HG02973 (cell line): Measurements from ENCODE around the gene AGBL5.

ENCODE experiments used
- ATAC-seq: cut with Tn5 transposase; IDR thresholded peaks from one replicate; pipeline ENCODE4 v1.9.1; 2021; ENCODE audit warnings: moderate library complexity; ENCODE audit not compliant: unreplicated experiment

AGBL5 gene, protein sequence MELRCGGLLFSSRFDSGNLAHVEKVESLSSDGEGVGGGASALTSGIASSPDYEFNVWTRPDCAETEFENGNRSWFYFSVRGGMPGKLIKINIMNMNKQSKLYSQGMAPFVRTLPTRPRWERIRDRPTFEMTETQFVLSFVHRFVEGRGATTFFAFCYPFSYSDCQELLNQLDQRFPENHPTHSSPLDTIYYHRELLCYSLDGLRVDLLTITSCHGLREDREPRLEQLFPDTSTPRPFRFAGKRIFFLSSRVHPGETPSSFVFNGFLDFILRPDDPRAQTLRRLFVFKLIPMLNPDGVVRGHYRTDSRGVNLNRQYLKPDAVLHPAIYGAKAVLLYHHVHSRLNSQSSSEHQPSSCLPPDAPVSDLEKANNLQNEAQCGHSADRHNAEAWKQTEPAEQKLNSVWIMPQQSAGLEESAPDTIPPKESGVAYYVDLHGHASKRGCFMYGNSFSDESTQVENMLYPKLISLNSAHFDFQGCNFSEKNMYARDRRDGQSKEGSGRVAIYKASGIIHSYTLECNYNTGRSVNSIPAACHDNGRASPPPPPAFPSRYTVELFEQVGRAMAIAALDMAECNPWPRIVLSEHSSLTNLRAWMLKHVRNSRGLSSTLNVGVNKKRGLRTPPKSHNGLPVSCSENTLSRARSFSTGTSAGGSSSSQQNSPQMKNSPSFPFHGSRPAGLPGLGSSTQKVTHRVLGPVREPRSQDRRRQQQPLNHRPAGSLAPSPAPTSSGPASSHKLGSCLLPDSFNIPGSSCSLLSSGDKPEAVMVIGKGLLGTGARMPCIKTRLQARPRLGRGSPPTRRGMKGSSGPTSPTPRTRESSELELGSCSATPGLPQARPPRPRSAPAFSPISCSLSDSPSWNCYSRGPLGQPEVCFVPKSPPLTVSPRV

GRCh38 chr2:27050996-27051901 is at the start of gene AGBL5:
Gene AGBL5 (plus strand): TSS chr2:27051668. CDS start chr2:27052959, 1,291 bp downstream.
- ATAC-seq: peak; percentile 55

- no peak for ATAC-seq
Measured at GRCh38 chr2:27001950-27002349, 49.5 kb upstream of the AGBL5 start.

- ATAC-seq: no peak
Measured at GRCh38 chr2:27003007-27003406, 48.5 kb upstream of the AGBL5 start.

DNA sequence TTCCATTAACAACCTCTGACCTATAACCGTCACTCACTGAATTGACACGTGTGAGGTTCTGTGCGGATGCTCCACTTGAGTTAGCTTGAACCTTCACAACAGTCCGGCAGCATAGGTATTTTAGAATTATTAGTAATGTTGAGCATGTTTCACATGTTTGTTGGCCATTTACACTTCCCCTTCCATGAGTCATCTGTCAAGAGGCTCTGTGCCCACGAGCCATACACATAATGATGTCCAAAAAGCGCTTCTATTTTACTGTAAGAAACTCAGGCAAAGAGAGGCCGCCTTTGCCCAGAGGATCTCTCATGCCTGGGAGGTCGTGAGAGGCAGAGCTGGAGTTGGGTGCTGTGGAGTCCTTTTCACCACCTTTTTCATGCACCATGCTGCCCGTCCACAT is 47.6 kb upstream of the AGBL5 start:
- no peak for ATAC-seq

- no peak for ATAC-seq
Measured at GRCh38 chr2:27006602-27007415, 44.7 kb upstream of the AGBL5 start.

- ATAC-seq: no peak
Measured at GRCh38 chr2:27007416-27008374, 43.8 kb upstream of the AGBL5 start.

- no peak for ATAC-seq
Measured at GRCh38 chr2:27008678-27009077, 42.8 kb upstream of the AGBL5 start.

DNA sequence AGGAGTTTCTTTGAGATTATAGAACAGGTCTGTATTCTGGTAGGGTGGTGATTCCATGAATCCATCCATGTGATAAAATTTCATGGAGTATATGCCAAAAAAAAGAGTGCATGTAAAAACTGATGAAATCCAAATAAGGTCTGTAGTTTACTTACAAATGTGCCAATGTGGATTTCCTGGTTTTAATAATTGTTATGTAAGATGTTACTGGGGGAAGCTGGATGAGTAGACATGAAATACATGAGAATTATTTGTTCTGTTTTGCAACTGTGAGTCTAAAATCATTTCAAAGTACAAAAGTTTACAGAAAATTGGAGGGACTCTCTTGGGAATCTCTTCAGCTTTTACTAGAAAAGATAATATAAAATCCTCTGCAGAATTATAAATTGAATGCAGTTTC is 42.4 kb upstream of the AGBL5 start:
- no peak for ATAC-seq

GRCh38 chr2:27009716-27010115 is 41.8 kb upstream of the AGBL5 start:
- no peak for ATAC-seq

- no peak for ATAC-seq
Measured at GRCh38 chr2:27010139-27010538, 41.3 kb upstream of the AGBL5 start.

DNA sequence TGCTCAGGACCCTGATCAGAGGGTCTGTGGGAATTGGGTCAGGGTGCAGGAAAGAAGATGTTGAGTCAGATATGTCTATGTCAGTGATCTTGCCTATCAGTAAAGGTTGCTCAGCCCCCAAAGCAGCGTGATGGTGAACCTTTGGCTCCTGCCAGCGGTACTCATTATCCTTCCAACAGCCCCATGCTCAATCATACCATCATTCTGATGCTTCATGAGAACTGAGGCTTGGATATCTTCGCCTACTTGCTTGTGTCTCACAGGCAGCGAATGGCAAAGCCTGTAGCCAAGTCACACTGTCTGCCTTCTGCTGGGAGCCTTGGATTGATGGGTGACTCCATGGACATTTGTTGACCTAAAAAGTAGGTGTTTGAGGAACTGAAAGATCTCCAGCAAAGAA is 37.7 kb upstream of the AGBL5 start:
- ATAC-seq: no peak

DNA sequence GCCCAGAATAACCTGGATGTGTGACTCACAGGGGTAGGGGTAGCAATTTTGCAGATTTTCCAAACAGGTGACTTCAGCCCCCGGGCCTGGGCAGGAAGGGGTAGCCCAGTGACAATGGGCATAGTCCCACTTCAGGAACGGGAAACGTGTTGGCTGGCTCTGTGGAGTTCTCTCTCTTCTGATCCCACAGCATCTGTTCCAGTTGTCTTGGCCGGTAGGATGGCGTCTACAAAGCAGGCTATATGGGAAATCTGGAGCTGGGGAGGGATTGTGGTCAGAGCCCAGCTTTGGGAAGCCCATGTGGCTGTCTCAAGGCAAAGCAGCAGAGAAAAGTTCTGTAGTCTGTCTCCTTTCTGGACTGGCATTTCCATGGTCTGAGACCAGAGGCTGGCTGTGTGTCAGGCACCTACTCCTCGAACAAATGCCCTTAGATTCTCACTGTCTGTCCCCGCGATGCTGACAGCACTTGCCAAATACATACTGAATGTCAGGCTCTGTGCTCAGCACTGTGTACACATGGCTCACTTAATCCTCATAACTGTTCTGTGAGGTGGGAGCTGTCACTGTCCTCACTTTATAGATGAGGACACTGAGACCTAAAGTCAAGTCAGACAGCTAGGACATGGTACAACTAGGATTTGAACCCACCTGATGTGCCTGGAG is 36.6 kb upstream of the AGBL5 start:
- no peak for ATAC-seq

DNA sequence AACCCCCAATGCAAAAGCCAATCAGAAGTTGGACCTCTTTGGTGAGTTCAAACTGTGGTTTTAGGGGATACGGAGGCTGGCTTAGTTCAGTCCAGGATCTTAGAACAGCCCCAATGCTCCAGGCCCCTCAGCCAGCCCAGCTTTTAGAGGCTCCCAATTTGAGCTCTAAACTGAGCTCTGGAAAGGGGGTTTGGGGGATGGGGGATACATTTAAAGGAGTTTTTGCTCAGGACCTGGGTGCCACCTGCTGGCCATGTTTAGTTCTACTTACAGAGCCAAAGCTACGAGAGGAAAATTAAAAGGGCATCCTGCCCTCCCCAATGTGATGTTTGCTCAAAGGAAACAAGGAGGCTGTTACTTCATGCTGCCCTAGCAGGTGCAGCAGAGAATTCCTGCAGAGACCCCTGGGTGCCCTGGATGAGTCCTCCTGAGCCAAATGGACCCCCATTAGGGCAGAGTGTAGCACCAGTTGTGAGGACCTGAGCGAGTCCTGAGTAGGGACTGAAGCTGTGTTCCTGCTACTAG is 34.6 kb upstream of the AGBL5 start:
- ATAC-seq: no peak

GRCh38 chr2:27018142-27018541 is 33.3 kb upstream of the AGBL5 start:
- ATAC-seq: no peak

- ATAC-seq: no peak
Measured at GRCh38 chr2:27019459-27019858, 32.0 kb upstream of the AGBL5 start.

DNA sequence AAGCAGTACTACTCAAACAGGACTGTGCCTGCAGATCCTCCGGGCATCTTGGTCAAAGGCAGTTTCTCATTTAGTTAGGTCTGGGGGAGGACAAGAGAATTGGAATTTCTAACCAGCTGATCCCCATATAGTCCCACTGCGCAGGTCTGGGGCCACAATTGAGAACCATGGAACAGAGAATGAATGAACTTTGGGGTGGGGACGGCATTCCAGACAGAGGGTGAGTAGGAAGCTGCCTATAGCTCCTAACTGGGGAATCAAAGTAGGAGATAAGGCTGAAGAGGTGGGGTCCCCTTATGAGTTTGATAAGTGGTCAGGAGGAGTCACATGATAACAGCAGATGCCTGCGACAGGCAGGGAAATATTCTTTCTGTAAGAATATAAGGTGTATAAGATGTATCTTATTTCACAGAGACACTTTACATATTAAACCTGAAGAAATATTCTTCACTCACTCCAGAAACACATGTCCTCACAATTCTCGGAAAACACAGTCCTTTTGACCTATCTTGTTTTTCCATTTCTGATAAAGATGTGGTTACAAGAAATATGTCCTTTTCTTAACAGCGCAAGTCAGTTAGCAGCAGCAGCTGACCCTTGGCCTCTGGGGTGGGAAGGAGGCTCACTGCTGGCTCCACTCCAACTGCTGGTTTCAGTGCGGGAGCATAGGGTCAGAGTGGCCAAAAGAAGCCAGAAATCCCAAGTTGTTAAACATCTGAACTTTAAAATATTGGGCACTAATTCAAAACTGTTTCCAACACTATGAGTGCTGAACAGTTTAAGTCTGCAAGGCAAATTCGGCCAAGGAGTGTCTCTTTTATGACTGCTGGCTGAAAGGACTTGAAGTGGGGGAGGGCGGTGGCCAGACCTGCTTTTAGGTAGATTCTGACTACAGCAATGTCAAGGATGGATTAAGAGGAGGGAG is 31.3 kb upstream of the AGBL5 start:
- ATAC-seq: no peak
